ENCODE results near the gene ANAPC13. TPM values are rescaled to one million over a fixed set of nuclear protein-coding genes. Genes with fewer than 3 reads are reported as not detected.

The ANAPC13 gene
- total RNA-seq, 3 donors from 2014 or later: 56.0 to 68.3 (median 66.1) TPM

GRCh38 chr3:134527037-134527436, 41.3 kb upstream of the ANAPC13 start:
- no peaks in the 10 kb centered on the region for H3K36me3 ChIP-seq
- H3K4me1 ChIP-seq: no peaks in the 10 kb centered on the region
- H3K4me3 ChIP-seq: no peak overlapping the region
- H3K27ac ChIP-seq: no peak overlapping the region
- no peak for TF ChIP-seq POLR2A (IDR thresholded peaks at IDR 0.05)
- TF ChIP-seq CTCF (IDR thresholded peaks at IDR 0.05): no peak
- no peak for TF ChIP-seq POLR2AphosphoS5 (IDR thresholded peaks at IDR 0.05)
- DNase-seq (ENCODE audit: low spot score in 2 of 2): no peak
- no peaks in the 10 kb centered on the region for H3K27me3 ChIP-seq
- intact Hi-C loops (cut with DNase I; ENCODE audit: low total_unique reads): no loop called here
- H3K9me3 ChIP-seq: peaks cover 24 to 40% of the 10 kb centered on the region in 2 donors

GRCh38 chr3:134526319-134526718, 40.5 kb upstream of the ANAPC13 start:
- H3K4me3 ChIP-seq: no peak overlapping the region
- H3K4me1 ChIP-seq: no peaks in the 10 kb centered on the region
- H3K36me3 ChIP-seq: no peaks in the 10 kb centered on the region
- no peak for DNase-seq (ENCODE audit: low spot score in 2 of 2)
- intact Hi-C loops (cut with DNase I; ENCODE audit: low total_unique reads): no loop called here
- no peak overlapping the region for H3K27ac ChIP-seq
- TF ChIP-seq POLR2A (IDR thresholded peaks at IDR 0.05) (no peak), POLR2AphosphoS5 (IDR thresholded peaks at IDR 0.05) (no peak), CTCF (IDR thresholded peaks at IDR 0.05) (no peak)
- H3K9me3 ChIP-seq: peaks cover 24 to 40% of the 10 kb centered on the region in 2 donors
- no peaks in the 10 kb centered on the region for H3K27me3 ChIP-seq

GRCh38 chr3:134525293-134525692, 39.5 kb upstream of the ANAPC13 start:
- H3K27ac ChIP-seq: no peak overlapping the region
- intact Hi-C loops (cut with DNase I; ENCODE audit: low total_unique reads): no loop called here
- peaks cover 24 to 40% of the 10 kb centered on the region in 2 donors for H3K9me3 ChIP-seq
- H3K4me1 ChIP-seq: no peaks in the 10 kb centered on the region
- TF ChIP-seq POLR2AphosphoS5 (IDR thresholded peaks at IDR 0.05) (no peak), POLR2A (IDR thresholded peaks at IDR 0.05) (no peak), CTCF (IDR thresholded peaks at IDR 0.05) (no peak)
- no peak for DNase-seq (ENCODE audit: low spot score in 2 of 2)
- H3K27me3 ChIP-seq: no peaks in the 10 kb centered on the region
- H3K4me3 ChIP-seq: no peak overlapping the region
- no peaks in the 10 kb centered on the region for H3K36me3 ChIP-seq

- no peak overlapping the region for H3K27ac ChIP-seq
- intact Hi-C loops (cut with DNase I; ENCODE audit: low total_unique reads): no loop called here
- DNase-seq (ENCODE audit: low spot score in 2 of 2): no peak
- no peaks in the 10 kb centered on the region for H3K4me1 ChIP-seq
- no peaks in the 10 kb centered on the region for H3K36me3 ChIP-seq
- TF ChIP-seq POLR2A (IDR thresholded peaks at IDR 0.05) (no peak), POLR2AphosphoS5 (IDR thresholded peaks at IDR 0.05) (no peak), CTCF (IDR thresholded peaks at IDR 0.05) (no peak)
- H3K27me3 ChIP-seq: no peaks in the 10 kb centered on the region
- H3K4me3 ChIP-seq: no peak overlapping the region
- H3K9me3 ChIP-seq: peaks cover 24 to 40% of the 10 kb centered on the region in 2 donors
Measured at GRCh38 chr3:134522541-134522940, 36.8 kb upstream of the ANAPC13 start.

- Histone ChIP-seq H3K9me3 (peaks cover 0 to 8% of the 10 kb centered on the region in 2 donors), H3K27ac (no peak overlapping the region), H3K36me3 (no peaks in the 10 kb centered on the region), H3K4me3 (no peak overlapping the region), H3K27me3 (no peaks in the 10 kb centered on the region), H3K4me1 (no peaks in the 10 kb centered on the region)
- TF ChIP-seq CTCF (IDR thresholded peaks at IDR 0.05): no peak
- no peak for TF ChIP-seq POLR2AphosphoS5 (IDR thresholded peaks at IDR 0.05)
- TF ChIP-seq POLR2A (IDR thresholded peaks at IDR 0.05): no peak
- no peak for DNase-seq (ENCODE audit: low spot score in 2 of 2)
- intact Hi-C loops (cut with DNase I; ENCODE audit: low total_unique reads): no loop called here
Measured at GRCh38 chr3:134517791-134518190, 32.0 kb upstream of the ANAPC13 start.

Measured in breast epithelium (tissue), 4 donors.